Activated T-cell treated with anti-CD3 and anti-CD28 coated beads, Interleukin-2, amount 50 U/mL, for 24 hours (primary cell): ENCODE data around the gene LRRC72.
"Not testable (repeated sequence)": the region's sequence is repeated elsewhere in the genome, so short reads cannot be mapped to it uniquely, and the experiment has no call there.

Source experiments
- DNase-seq: peaks from one replicate; pipeline ENCODE4 v3.0.0-alpha.2; 2020
- H3K27ac Mint-ChIP-seq: 2 replicates; pipeline ENCODE4 v1.8.0; 2020; ENCODE audit warnings: mild to moderate bottlenecking, mixed read lengths
- H3K27me3 Mint-ChIP-seq: 2 replicates; pipeline ENCODE4 v1.8.0; 2020; ENCODE audit warnings: mixed read lengths
- H3K36me3 Mint-ChIP-seq: 2 replicates; pipeline ENCODE4 v1.8.0; 2020; ENCODE audit warnings: low read depth, mixed read lengths
- H3K4me1 Mint-ChIP-seq: 2 replicates; pipeline ENCODE4 v1.8.0; 2020; ENCODE audit warnings: low read depth, mixed read lengths
- H3K4me3 Mint-ChIP-seq: 2 replicates; pipeline ENCODE4 v1.8.0; 2020; ENCODE audit warnings: mild to moderate bottlenecking, moderate library complexity, mixed read lengths
- H3K9me3 Mint-ChIP-seq: 2 replicates; pipeline ENCODE4 v1.8.0; 2020; ENCODE audit warnings: mixed read lengths

LRRC72 gene

DNA sequence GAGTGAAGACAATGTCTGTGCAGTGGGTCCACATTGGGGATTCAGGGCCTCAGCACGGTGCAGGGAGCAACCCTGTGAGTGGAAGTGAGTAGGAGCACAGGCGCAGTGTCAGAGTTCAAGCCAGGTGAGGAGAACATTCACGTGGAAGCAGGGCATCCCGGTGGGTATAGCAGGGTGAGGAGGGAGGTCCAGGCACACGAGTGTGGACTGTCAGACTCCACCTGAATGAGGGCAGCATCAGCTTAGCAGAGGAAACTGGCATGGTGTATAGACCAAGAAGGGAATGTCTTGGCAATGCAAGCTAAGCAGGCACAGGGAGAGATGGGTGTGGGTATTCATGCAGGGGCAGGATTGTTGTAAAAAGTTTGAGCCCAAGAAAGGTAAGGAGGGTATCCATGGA, 15.3 kb upstream of the LRRC72 start:
- DNase-seq = no peak
- Mint-ChIP-seq H3K27me3 (no peaks in the 10 kb centered on the region), H3K36me3 (no peaks in the 10 kb centered on the region), H3K9me3 (no peaks in the 10 kb centered on the region), H3K27ac (no peak overlapping the region), H3K4me1 (no peaks in the 10 kb centered on the region), H3K4me3 (no peak overlapping the region)

DNA sequence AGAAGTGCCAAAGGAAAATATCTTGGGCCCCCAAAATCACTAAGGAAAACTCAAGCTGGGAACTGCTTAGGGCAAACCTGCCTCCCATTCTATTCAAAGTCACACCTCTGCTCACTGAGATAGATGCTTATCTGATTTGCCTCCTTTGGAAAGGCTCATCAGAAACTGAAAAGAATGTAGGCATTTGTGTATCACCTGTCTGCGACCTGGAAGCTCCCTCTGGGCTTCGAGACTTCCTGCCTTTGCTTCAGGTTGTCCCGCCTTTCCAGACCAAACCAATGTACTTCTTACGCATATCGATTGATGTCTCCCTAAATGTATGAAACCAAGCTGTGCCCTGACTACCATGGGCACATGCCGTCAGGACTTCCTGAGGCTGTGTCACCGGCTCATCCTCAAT, 14.5 kb upstream of the LRRC72 start:
- DNase-seq = no peak
- Mint-ChIP-seq H3K4me3 (no peak overlapping the region), H3K27ac (no peak overlapping the region), H3K4me1 (no peaks in the 10 kb centered on the region), H3K36me3 (no peaks in the 10 kb centered on the region), H3K27me3 (no peaks in the 10 kb centered on the region), H3K9me3 (no peaks in the 10 kb centered on the region)

DNA sequence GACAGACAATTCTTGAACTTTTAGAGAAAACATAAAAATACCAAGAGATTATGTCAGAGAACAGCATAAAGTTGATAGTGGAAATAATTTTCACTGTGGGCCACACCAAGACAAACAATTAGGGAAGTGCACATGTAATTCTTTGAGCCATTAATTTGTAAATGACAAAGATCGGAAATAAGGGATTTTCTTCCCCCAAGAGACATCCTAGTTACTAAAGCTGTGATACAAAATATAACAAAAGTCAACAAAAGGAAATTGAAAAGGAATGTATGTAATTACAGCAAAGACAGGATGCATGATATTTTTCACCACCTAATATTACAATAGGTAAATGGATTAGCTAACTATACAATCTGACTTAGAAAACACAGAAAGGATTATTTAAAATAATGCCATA, 12.4 kb upstream of the LRRC72 start:
- H3K9me3 Mint-ChIP-seq = no peaks in the 10 kb centered on the region
- H3K36me3 Mint-ChIP-seq = no peaks in the 10 kb centered on the region
- H3K4me3 Mint-ChIP-seq = no peak overlapping the region
- H3K27ac Mint-ChIP-seq = no peak overlapping the region
- DNase-seq = no peak
- H3K4me1 Mint-ChIP-seq = no peaks in the 10 kb centered on the region
- peaks cover 2% of the 10 kb centered on the region for H3K27me3 Mint-ChIP-seq

DNA sequence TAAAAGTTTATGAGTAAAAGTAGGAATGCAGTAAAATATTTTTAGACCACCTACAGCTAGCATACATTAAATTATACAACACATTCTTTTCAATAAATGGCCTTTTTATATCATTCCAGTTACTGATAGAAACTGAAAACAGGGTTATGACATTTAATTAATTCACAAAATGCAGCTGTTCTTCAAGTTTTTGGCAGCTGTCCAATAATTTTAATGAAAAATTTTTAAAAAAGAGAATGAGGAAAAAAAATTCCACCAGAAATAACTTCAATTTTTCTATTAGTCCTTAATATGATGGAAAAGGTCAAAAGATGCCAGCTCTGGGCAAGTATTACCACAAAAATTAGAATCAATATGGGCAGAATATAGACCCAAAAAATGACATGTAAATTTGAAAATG, 11.9 kb upstream of the LRRC72 start:
- Mint-ChIP-seq H3K4me1 (no peaks in the 10 kb centered on the region), H3K4me3 (no peak overlapping the region), H3K27me3 (peaks cover 2% of the 10 kb centered on the region), H3K27ac (no peak overlapping the region), H3K36me3 (no peaks in the 10 kb centered on the region), H3K9me3 (no peaks in the 10 kb centered on the region)
- no peak for DNase-seq

DNA sequence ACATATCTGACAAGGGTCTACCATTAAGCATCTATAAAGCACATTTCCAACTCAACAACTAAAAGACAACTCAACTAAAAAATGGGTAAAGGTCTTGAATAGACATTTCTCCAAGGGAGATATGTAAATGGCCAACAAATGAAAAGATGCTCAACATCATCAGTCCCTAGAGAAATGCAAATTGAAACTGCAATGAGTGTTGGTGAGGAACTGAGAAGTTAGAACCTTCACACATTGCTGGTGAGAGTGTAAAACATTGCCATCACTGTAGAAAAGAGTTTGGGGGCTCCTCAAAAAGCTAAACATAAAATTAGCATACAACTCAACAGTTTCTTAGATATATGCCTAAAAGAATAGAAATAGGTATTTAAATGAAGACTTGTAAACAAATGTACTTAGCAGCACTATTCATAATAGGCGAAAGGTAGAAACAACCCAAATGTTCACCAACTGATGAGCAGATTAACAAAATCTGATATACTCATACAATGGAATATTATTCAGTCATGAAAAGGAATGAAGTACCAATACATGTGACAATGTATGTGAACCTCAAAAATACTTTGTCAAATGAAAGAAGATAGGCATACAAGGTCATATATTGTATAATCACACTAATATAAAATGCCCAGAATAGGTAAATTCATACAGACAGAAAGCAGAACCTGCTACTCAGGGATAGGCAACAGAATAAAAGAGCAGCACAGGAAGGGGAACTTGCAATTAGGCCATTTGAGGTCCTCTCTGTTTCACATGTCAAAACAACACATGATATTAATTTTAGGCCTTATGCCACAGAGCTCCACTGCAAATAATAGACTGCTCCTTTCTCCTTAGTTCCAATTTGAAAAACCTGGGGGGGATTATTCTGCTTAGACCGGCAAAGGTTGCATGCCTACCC, 10.6 kb upstream of the LRRC72 start:
- Mint-ChIP-seq H3K36me3 (no peaks in the 10 kb centered on the region), H3K4me3 (no peak overlapping the region), H3K27ac (no peak overlapping the region), H3K9me3 (peaks cover 4% of the 10 kb centered on the region), H3K27me3 (peaks cover 4% of the 10 kb centered on the region), H3K4me1 (no peaks in the 10 kb centered on the region)
- DNase-seq = no peak

DNA sequence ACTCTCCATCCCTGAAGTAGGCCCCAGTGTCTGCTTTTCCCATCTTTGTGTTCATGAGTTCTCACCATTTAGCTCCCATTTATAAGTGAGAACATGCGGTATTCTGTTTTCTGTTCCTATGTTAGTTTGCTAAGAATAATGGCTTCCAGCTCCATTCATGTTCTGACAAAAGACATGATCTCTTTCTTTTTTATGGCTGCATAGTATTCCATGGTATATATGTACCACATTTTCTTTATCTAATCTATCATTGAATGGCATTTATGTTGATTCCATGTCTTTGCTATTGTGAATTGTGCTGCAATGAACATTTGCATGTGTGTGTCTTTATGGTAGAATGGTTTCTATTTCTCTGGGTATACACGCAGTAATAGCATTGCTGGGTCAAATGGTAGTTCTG, 6.6 kb upstream of the LRRC72 start:
- H3K9me3 Mint-ChIP-seq, H3K4me1 Mint-ChIP-seq, H3K4me3 Mint-ChIP-seq, H3K36me3 Mint-ChIP-seq, DNase-seq, H3K27ac Mint-ChIP-seq, H3K27me3 Mint-ChIP-seq: not testable (repeated sequence)

DNA sequence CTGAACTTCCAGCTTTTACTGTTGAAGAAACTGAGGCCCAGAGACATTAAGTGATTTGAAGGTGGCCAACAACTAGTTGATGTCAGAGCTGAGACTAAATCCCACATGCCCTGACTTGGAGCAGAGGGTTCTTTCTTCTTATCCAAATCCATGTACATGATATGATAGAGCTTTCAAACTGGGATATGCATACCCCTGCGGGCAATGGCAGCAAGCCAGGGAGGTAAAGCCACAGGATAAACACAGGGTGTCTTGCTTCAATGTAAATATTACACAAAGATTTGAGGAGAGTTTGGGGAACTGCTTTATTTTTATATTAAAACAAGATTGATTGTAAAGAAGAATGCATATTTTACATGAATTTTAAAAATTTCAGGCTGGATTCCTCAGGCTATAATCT, 2.3 kb upstream of the LRRC72 start:
- peaks cover 5% of the 10 kb centered on the region for H3K27me3 Mint-ChIP-seq
- H3K4me1 Mint-ChIP-seq = peaks cover 5% of the 10 kb centered on the region
- H3K4me3 Mint-ChIP-seq = no peak overlapping the region
- no peak for DNase-seq
- H3K9me3 Mint-ChIP-seq = peaks cover 4% of the 10 kb centered on the region
- no peak overlapping the region for H3K27ac Mint-ChIP-seq
- H3K36me3 Mint-ChIP-seq = no peaks in the 10 kb centered on the region

DNA sequence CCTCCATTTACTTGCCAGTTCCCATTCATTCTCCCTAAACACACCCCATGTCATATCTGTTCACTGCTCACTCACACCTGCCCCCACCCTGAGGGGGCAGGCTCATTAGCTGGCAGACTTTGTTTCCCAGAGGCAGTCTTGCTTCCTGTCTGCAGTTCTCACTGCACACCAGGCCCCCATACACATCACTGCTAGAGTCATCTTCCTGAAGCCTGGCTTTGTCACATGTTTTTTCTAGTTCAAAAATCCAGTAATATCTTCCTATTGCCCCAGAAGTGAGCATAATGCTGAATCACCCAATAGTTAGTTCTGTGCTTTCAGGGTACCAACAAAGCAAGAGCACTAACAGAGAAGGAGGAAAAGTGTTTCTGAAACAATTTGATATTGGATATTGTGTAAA, 1.9 kb downstream of the LRRC72 start:
- Mint-ChIP-seq H3K4me3 (no peak overlapping the region), H3K27me3 (no peaks in the 10 kb centered on the region), H3K4me1 (peaks cover 5% of the 10 kb centered on the region), H3K9me3 (no peaks in the 10 kb centered on the region), H3K27ac (no peak overlapping the region), H3K36me3 (no peaks in the 10 kb centered on the region)
- no peak for DNase-seq

DNA sequence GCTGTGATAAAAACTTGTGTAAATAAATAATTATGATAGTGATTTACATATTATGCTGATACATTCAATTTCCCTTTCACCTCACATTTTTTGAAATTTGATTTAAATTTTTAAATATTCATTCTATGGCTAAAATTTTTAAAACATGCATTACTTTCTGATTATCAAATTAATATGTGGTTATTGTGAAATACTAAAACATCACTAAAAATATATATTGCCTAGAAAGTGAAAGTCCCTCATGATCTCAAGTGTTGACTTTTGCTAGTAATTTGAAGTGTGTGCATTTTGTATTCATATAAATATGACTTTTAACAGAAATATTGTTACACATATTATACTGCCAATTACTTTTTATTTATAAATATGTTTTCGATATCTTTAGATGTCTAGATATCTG, 3.1 kb downstream of the LRRC72 start:
- H3K36me3 Mint-ChIP-seq = no peaks in the 10 kb centered on the region
- H3K9me3 Mint-ChIP-seq = no peaks in the 10 kb centered on the region
- no peak for DNase-seq
- peaks cover 5% of the 10 kb centered on the region for H3K4me1 Mint-ChIP-seq
- H3K4me3 Mint-ChIP-seq = no peak overlapping the region
- no peaks in the 10 kb centered on the region for H3K27me3 Mint-ChIP-seq
- no peak overlapping the region for H3K27ac Mint-ChIP-seq

DNA sequence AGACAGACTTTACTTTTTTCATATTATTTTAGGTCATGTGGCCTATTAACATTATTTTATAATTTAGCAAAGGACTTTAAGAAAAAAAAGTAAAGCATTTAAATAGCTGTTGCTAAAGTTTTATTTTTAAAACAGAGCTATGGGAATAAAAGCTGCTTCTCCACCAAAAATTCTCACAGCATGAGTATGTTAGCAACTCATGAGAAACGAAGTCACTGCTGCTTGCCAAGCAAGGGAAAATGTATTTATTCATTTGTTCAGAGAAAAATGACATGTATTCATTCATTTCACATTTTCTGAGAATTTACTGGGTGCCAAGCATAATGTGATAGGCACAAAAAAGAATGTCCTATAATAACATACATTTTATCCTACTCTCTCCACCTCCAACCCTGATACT, 5.1 kb downstream of the LRRC72 start:
- H3K4me1 Mint-ChIP-seq = peaks cover 5% of the 10 kb centered on the region
- no peaks in the 10 kb centered on the region for H3K9me3 Mint-ChIP-seq
- no peaks in the 10 kb centered on the region for H3K36me3 Mint-ChIP-seq
- H3K27me3 Mint-ChIP-seq = no peaks in the 10 kb centered on the region
- no peak overlapping the region for H3K4me3 Mint-ChIP-seq
- H3K27ac Mint-ChIP-seq = no peak overlapping the region
- DNase-seq = no peak

DNA sequence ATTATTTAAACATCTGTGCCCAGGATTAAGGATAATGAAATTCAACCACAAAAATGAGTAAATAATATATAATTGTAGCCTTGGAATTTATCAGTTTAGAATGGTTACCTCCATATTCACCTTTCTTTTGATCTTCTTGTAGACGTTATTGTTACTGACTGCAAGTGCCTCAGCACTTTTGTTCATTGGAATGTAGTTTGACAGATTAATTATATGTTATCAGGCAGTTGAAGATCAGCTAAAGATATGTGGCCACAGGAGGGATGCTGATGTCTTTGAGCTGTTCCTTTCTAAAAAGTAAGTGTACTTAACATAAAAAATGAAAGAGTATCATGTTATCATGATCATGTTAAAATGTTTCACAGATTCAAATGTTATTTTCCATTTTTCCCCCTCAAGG, 5.6 kb downstream of the LRRC72 start:
- no peak overlapping the region for H3K27ac Mint-ChIP-seq
- peaks cover 5% of the 10 kb centered on the region for H3K4me1 Mint-ChIP-seq
- H3K9me3 Mint-ChIP-seq = no peaks in the 10 kb centered on the region
- no peaks in the 10 kb centered on the region for H3K27me3 Mint-ChIP-seq
- no peak for DNase-seq
- H3K36me3 Mint-ChIP-seq = no peaks in the 10 kb centered on the region
- no peak overlapping the region for H3K4me3 Mint-ChIP-seq

DNA sequence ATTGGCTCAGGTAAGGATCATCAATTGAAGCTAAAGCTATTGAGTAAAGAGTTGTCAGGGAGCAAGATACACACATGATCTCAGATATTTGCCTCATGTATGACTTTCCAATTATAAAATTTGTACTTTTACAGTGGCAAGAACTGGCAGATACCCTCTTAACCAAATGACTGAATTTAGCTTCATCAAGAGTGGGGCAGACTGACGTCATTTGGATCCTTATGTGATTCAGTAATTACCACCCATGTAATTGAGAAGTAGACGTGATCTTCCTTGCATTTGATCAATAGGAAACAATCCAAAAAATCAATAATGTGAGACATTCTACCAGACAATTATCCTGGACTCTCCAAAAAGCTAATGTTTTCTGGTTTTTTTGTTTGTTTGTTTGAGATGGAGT, 8.9 kb downstream of the LRRC72 start:
- H3K4me1 Mint-ChIP-seq = no peaks in the 10 kb centered on the region

DNA sequence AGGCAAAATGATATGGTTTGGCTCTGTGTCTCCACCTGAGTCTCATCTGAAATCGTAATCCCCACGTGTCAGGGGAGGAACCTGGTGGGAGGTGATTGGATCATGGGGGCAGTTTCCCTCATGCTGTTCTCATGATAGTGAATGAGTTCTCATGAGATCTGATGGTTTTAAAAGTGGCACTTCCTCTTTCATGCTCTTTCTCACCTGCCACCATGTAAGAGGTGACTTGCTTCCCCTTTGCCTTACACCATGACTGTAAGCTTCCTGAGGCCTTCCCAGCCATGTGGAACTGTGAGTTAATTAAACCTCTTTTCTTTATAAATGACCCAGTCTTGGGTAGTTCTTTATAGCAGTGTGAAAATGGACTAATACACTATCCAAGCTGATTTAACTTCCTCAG, 13.9 kb downstream of the LRRC72 start:
- not testable (repeated sequence) for DNase-seq, H3K27me3 Mint-ChIP-seq, H3K4me1 Mint-ChIP-seq, H3K4me3 Mint-ChIP-seq, H3K27ac Mint-ChIP-seq, H3K36me3 Mint-ChIP-seq, H3K9me3 Mint-ChIP-seq

More for the DNA sequence above, 8.9 kb downstream of the LRRC72 start:
- Mint-ChIP-seq H3K36me3 (no peaks in the 10 kb centered on the region), H3K4me3 (no peak overlapping the region), H3K27ac (no peak overlapping the region), H3K27me3 (no peaks in the 10 kb centered on the region), H3K9me3 (no peaks in the 10 kb centered on the region)
- no peak for DNase-seq

DNA sequence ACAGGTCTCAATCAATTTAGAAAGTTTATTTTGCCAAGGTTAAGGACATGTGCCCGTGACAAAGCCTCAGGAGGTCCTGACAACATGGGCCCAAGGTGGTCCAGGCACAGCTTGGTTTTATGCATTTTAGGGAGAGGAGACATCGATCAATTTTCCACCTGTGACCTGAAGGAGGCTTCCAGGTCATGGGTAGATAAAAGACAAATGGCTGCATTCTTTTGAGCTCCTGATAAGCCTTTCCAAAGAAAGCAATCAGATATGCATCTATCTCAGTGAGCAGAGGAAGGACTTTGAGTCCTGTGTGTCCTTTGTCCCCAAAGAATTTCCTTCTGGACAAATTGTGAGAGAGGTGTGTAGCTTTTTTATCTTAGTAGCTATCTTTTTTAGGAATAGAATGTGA, 15.8 kb downstream of the LRRC72 start:
- no peak for DNase-seq
- no peaks in the 10 kb centered on the region for H3K4me1 Mint-ChIP-seq
- H3K36me3 Mint-ChIP-seq = no peaks in the 10 kb centered on the region
- no peak overlapping the region for H3K27ac Mint-ChIP-seq
- H3K4me3 Mint-ChIP-seq = no peak overlapping the region
- no peaks in the 10 kb centered on the region for H3K9me3 Mint-ChIP-seq
- H3K27me3 Mint-ChIP-seq = no peaks in the 10 kb centered on the region

DNA sequence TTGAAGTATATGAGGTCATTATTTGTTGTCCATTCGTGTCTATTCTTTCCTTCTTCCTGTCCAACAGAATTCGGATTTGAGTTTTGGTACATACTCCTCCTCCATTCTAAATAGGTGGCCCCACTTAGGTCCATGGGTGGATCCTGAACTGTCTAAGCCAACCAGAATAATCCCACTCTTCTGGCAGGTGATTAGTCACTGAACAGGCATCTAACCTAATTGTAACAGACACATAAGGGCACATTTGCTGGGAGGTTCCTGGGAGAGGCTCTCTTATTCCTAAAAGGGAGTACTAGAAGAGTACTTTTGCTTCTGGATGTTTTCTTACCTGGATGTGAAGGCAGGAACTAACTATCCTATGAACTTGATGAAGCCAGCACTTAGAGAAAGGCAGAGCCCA, 16.8 kb downstream of the LRRC72 start:
- H3K36me3 Mint-ChIP-seq = no peaks in the 10 kb centered on the region
- no peaks in the 10 kb centered on the region for H3K4me1 Mint-ChIP-seq
- no peaks in the 10 kb centered on the region for H3K27me3 Mint-ChIP-seq
- H3K4me3 Mint-ChIP-seq = no peak overlapping the region
- DNase-seq = no peak
- H3K9me3 Mint-ChIP-seq = no peaks in the 10 kb centered on the region
- H3K27ac Mint-ChIP-seq = no peak overlapping the region
